HS-5 (cell line): Measurements from ENCODE around the gene LPIN3.
"Not testable (repeated sequence)": the region's sequence is repeated elsewhere in the genome, so short reads cannot be mapped to it uniquely, and the experiment has no call there.

Experiments
- DNase-seq: peaks from one replicate; pipeline ENCODE4 v3.0.0-alpha.2; 2012; ENCODE audit warnings: low read depth

Gene LPIN3

GRCh38 chr20:41340327-41341055 is at the start of gene LPIN3:
Gene LPIN3 (plus strand): TSS chr20:41340821. CDS start chr20:41345804, 4,983 bp downstream.
- DNase-seq, result peak; percentile 95

- no peak for DNase-seq
Observed at GRCh38 chr20:41293269-41294037, 47.2 kb upstream of the LPIN3 start.

GRCh38 chr20:41299899-41300298 is 40.7 kb upstream of the LPIN3 start:
- DNase-seq, result no peak

- DNase-seq, result no peak
Observed at GRCh38 chr20:41300383-41300782, 40.2 kb upstream of the LPIN3 start.

GRCh38 chr20:41300886-41301285 is 39.7 kb upstream of the LPIN3 start:
- no peak for DNase-seq

DNA sequence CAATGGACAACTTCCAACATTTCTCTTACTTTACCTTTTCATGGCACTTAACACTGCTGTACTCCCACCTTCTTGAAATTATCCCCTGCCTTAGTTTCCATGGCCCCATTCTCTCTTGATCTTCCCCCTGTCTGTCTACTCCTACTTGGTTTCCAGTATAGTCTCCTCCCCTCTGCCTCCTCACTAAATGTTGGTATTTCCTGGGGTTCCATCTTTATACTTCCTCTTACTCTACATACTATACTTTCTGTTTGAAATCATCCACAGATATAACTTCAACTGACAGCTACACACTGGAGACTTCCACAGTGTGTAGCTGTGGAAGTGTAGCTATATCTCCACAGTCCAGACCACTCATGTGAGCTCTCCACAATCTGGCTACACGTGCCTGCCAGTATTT is 36.6 kb upstream of the LPIN3 start:
- DNase-seq, result no peak

- DNase-seq, result no peak
Observed at GRCh38 chr20:41304424-41305079, 36.1 kb upstream of the LPIN3 start.

GRCh38 chr20:41306061-41306727 is 34.4 kb upstream of the LPIN3 start:
- no peak for DNase-seq

- DNase-seq, result no peak
Observed at GRCh38 chr20:41307021-41307420, 33.6 kb upstream of the LPIN3 start.

DNA sequence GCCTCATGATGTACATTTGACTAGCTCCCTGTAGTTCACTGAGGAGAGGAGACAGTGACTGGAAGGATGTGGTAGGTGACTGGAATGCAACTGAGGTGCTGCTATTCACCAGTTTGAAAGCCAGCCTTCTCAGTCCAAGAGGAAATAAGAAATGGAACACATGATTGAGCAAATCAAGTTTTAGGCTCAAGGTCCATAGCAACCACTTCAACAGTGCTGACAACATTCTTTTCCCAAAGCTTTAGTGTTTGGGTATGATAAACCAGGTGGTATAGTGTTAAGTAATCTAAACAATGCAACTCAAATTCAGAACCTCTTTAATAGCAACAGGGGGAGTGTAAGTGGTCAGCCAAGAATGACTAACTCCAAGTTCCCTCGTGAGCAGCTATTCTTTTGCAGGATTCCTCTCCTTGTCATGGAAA is 32.3 kb upstream of the LPIN3 start:
- DNase-seq, result peak; percentile 84

GRCh38 chr20:41308726-41309413 is 31.8 kb upstream of the LPIN3 start:
- DNase-seq, result peak; percentile 44

DNA sequence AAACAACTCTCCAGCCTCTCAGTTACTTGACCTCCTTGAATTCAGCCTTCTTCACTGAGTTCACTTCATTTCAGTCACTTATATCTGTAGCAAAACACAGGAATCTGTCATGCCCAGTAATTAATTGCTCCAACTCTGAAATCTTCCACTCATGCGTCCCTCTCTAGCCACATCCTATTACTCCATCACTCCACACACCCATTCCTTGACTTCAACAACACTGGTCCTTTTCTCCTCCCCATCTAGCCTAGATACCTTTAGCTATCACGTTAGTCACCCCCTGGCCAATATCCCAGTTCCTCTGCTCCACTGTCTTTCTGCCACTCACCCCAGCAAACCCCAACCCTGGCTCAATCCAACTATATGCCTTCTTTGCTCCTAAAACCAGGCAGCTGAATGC is 30.8 kb upstream of the LPIN3 start:
- peak; percentile 90 for DNase-seq

DNA sequence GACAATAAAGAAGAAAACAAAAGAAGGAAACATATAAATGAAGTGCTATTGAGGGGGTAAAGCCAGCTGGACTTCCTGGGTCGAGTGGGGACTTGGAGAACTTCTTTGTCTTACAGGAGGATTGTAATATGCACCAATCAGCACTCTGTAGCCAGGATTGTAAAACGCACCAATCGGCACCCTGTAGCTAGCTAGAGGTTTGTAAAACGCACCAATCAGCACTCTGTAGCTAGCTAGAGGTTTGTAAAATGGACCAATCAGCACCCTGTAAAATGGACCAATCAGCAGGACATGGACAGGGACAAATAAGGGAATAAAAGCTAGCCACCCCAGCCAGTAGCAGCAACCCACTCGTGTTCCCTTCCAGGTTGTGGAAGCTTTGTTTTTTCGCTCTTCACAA is 28.6 kb upstream of the LPIN3 start:
- DNase-seq, result not testable (repeated sequence)

GRCh38 chr20:41314386-41314785 is 26.2 kb upstream of the LPIN3 start:
- no peak for DNase-seq

GRCh38 chr20:41316051-41316450 is 24.6 kb upstream of the LPIN3 start:
- no peak for DNase-seq

DNA sequence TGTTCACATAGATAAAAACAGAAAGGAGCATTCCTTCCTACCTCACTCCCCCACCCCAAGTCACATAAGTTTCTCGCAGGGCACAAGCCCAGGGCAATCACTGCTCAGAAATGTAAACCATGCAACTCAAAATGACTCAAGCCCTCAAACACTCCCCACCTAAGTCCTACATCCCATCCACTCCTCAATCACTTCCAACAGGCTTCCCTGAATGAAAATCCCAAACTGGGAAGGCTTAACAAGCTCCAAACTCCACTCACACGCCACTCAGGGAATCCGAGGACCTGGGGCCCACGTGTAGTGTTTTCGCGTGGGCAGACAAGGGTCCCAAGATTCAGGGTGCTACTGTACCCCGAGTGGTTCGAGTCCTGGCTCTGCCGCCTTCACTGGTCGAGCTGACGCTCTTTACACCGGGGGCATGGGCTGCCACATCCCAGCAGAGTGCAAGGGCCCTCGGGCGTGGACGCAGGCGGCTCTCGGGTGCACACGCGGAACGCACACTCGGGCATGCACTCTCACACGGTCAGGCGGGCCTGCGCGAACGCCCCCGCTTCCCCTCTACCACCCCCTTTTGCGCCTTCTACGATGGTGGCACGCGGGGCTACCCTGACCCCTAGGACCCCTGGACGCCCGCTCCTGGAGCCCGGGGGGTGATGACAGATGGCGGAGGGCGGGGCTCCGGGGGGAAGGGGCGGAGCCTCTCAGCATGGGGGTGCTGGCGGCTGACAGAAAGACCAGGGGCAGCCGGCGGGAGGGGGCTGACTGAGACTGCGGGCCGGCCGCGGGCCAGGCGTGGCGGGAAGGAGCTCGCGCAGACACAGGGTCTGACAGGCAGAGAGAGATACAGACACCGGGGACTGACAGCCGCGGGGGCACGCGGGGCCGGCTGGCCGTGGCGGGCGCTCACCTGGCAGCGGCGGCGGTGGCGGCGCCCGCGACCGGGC is 23.7 kb upstream of the LPIN3 start:
- peak; percentile 88 for DNase-seq

- peak; percentile 89 for DNase-seq
Observed at GRCh38 chr20:41317546-41318270, 22.9 kb upstream of the LPIN3 start, which contains the start of gene ZHX3. Gene ZHX3 (minus strand): TSS chr20:41317731. CDS start chr20:41204916, 112,815 bp downstream.

GRCh38 chr20:41318271-41318649 is 22.4 kb upstream of the LPIN3 start:
- DNase-seq, result no peak

DNA sequence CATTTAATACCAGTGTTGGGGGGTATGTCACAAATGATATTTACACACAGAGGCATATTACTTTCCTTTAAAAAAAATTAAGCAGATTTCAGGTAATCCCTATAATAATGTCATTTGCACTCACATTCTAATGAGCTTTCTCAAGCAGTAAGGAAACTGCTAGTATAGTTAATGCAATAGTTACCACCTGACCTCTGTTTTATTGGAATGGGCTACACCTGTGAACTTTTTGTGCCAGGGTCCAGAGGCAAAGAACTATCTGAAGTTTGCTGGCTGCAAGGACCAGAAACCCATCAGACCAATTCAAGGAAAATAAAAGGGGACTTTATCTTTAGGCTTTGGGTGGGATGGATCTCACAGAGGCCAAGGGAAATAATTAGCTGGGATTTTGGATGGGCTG is 20.2 kb upstream of the LPIN3 start:
- no peak for DNase-seq

DNA sequence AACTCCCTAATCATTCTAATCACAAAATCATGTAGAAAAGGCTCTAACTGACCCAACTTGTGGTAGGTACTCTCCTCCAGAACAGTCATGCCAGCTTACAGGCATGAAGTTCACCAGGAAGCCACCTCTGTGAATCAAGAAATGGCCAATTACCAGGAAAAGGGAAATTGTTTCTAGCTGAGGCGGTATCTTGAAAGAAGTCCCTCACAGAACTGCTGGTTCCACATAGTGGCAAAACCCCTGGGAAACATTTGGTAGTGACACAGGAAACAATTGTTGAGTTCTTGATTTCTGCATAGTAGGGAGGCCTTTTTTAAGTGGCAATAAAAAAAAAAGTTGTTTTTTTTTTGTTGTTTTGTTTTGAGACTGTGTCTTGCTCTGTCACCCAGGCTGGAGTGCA is 19.6 kb upstream of the LPIN3 start:
- no peak for DNase-seq
